Measurements from ENCODE around the gene HSPA12A. TPM values are rescaled to one million over a fixed set of nuclear protein-coding genes. Genes with fewer than 3 reads are reported as not detected.

Gene HSPA12A
- total and polyA plus RNA-seq, 9 of the 15 experiments (the other 6 are each of a cell fraction or from before 2014, with no cell fraction given) = 0.01 to 0.18 (median 0.04) TPM; not detected in 4

GRCh38 chr10:116763440-116763839, 21.1 kb upstream of the HSPA12A start (continued):
- TF ChIP-seq, protein P1, sequence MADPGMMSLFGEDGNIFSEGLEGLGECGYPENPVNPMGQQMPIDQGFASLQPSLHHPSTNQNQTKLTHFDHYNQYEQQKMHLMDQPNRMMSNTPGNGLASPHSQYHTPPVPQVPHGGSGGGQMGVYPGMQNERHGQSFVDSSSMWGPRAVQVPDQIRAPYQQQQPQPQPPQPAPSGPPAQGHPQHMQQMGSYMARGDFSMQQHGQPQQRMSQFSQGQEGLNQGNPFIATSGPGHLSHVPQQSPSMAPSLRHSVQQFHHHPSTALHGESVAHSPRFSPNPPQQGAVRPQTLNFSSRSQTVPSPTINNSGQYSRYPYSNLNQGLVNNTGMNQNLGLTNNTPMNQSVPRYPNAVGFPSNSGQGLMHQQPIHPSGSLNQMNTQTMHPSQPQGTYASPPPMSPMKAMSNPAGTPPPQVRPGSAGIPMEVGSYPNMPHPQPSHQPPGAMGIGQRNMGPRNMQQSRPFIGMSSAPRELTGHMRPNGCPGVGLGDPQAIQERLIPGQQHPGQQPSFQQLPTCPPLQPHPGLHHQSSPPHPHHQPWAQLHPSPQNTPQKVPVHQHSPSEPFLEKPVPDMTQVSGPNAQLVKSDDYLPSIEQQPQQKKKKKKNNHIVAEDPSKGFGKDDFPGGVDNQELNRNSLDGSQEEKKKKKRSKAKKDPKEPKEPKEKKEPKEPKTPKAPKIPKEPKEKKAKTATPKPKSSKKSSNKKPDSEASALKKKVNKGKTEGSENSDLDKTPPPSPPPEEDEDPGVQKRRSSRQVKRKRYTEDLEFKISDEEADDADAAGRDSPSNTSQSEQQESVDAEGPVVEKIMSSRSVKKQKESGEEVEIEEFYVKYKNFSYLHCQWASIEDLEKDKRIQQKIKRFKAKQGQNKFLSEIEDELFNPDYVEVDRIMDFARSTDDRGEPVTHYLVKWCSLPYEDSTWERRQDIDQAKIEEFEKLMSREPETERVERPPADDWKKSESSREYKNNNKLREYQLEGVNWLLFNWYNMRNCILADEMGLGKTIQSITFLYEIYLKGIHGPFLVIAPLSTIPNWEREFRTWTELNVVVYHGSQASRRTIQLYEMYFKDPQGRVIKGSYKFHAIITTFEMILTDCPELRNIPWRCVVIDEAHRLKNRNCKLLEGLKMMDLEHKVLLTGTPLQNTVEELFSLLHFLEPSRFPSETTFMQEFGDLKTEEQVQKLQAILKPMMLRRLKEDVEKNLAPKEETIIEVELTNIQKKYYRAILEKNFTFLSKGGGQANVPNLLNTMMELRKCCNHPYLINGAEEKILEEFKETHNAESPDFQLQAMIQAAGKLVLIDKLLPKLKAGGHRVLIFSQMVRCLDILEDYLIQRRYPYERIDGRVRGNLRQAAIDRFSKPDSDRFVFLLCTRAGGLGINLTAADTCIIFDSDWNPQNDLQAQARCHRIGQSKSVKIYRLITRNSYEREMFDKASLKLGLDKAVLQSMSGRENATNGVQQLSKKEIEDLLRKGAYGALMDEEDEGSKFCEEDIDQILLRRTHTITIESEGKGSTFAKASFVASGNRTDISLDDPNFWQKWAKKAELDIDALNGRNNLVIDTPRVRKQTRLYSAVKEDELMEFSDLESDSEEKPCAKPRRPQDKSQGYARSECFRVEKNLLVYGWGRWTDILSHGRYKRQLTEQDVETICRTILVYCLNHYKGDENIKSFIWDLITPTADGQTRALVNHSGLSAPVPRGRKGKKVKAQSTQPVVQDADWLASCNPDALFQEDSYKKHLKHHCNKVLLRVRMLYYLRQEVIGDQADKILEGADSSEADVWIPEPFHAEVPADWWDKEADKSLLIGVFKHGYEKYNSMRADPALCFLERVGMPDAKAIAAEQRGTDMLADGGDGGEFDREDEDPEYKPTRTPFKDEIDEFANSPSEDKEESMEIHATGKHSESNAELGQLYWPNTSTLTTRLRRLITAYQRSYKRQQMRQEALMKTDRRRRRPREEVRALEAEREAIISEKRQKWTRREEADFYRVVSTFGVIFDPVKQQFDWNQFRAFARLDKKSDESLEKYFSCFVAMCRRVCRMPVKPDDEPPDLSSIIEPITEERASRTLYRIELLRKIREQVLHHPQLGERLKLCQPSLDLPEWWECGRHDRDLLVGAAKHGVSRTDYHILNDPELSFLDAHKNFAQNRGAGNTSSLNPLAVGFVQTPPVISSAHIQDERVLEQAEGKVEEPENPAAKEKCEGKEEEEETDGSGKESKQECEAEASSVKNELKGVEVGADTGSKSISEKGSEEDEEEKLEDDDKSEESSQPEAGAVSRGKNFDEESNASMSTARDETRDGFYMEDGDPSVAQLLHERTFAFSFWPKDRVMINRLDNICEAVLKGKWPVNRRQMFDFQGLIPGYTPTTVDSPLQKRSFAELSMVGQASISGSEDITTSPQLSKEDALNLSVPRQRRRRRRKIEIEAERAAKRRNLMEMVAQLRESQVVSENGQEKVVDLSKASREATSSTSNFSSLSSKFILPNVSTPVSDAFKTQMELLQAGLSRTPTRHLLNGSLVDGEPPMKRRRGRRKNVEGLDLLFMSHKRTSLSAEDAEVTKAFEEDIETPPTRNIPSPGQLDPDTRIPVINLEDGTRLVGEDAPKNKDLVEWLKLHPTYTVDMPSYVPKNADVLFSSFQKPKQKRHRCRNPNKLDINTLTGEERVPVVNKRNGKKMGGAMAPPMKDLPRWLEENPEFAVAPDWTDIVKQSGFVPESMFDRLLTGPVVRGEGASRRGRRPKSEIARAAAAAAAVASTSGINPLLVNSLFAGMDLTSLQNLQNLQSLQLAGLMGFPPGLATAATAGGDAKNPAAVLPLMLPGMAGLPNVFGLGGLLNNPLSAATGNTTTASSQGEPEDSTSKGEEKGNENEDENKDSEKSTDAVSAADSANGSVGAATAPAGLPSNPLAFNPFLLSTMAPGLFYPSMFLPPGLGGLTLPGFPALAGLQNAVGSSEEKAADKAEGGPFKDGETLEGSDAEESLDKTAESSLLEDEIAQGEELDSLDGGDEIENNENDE (IDR thresholded peaks at IDR 0.05; ENCODE audit: low read depth, low read length) = no peak
- no peak for TF ChIP-seq ZNF316 (IDR thresholded peaks at IDR 0.05)
- no peak for TF ChIP-seq NELFE (IDR thresholded peaks at IDR 0.05; ENCODE audit: insufficient read depth, insufficient read length)
- no peak for TF ChIP-seq TCFL5 (CRISPR knock-in tag; conservative IDR thresholded peaks at IDR 0.05)

Data from K562 (cell line).